ENCODE data around the gene HSDL2.

Gene HSDL2

GRCh38 chr9:112421771-112422222 is 41.9 kb downstream of the HSDL2 start:
- no peak overlapping the region for H3K4ac ChIP-seq (ENCODE audit: low read depth, low read length)
- H3K4me2 ChIP-seq (ENCODE audit: low read length): no peak overlapping the region
- no peak overlapping the region for H2AFZ ChIP-seq (ENCODE audit: insufficient read depth, low read length, poor library complexity)
- H2BK12ac ChIP-seq (ENCODE audit: low read length): no peak overlapping the region
- H3K79me2 ChIP-seq (ENCODE audit: control insufficient read depth, insufficient read depth, low read length, poor library complexity): no peaks in the 10 kb centered on the region
- H3K4me3 ChIP-seq (ENCODE audit: low read depth, low read length): no peak overlapping the region
- H3K36me3 ChIP-seq (ENCODE audit: control insufficient read depth in 1 of 2, insufficient read depth in 2 of 2, low read length in 2 of 2): peaks cover 4 to 6% of the 10 kb centered on the region in 2 experiments
- H4K12ac ChIP-seq (ENCODE audit: low read depth, low read length): no peak overlapping the region
- H3K18ac ChIP-seq (ENCODE audit: low read length): no peak overlapping the region
- H2BK5ac ChIP-seq (ENCODE audit: low read depth, low read length, poor library complexity): no peak overlapping the region
- H3K14ac ChIP-seq (ENCODE audit: low read length): no peak overlapping the region
- no peaks in the 10 kb centered on the region for H3K27me3 ChIP-seq (ENCODE audit: insufficient read depth, low read length)
- no peak overlapping the region for H3K23ac ChIP-seq (ENCODE audit: low read length)
- H3K4me1 ChIP-seq (ENCODE audit: control insufficient read depth in 1 of 2, insufficient read depth in 2 of 2, low read length in 2 of 2): no peaks in the 10 kb centered on the region
- WGBS (ENCODE audit: extremely low coverage, insufficient coverage, insufficient read length): no CpG with 5 or more reads among the region's 5 CpGs
- H3K9ac ChIP-seq (ENCODE audit: low read length): no peak overlapping the region
- no peak overlapping the region for H4K91ac ChIP-seq (ENCODE audit: low read depth, low read length)
- H3K79me1 ChIP-seq (ENCODE audit: low read length): no peaks in the 10 kb centered on the region
- H3K27ac ChIP-seq (ENCODE audit: low read depth, low read length): no peak overlapping the region
- no peak overlapping the region for H2AK5ac ChIP-seq (ENCODE audit: low read length)
- H3K9me3 ChIP-seq (ENCODE audit: insufficient read depth, low read depth, low read length): no peaks in the 10 kb centered on the region
- H4K8ac ChIP-seq (ENCODE audit: low read depth, low read length): no peak overlapping the region
- no peak for DNase-seq
- H2BK120ac ChIP-seq (ENCODE audit: insufficient read depth, low read length, poor library complexity): no peak overlapping the region

- H3K9me3 ChIP-seq (ENCODE audit: insufficient read depth, low read depth, low read length): no peaks in the 10 kb centered on the region
- no peak overlapping the region for H2AK5ac ChIP-seq (ENCODE audit: low read length)
- H3K4ac ChIP-seq (ENCODE audit: low read depth, low read length): no peak overlapping the region
- H2BK12ac ChIP-seq (ENCODE audit: low read length): no peak overlapping the region
- no peak overlapping the region for H2BK5ac ChIP-seq (ENCODE audit: low read depth, low read length, poor library complexity)
- H3K4me1 ChIP-seq (ENCODE audit: control insufficient read depth in 1 of 2, insufficient read depth in 2 of 2, low read length in 2 of 2): no peaks in the 10 kb centered on the region
- H3K18ac ChIP-seq (ENCODE audit: low read length): no peak overlapping the region
- no peaks in the 10 kb centered on the region for H3K79me2 ChIP-seq (ENCODE audit: control insufficient read depth, insufficient read depth, low read length, poor library complexity)
- no peak overlapping the region for H2BK120ac ChIP-seq (ENCODE audit: insufficient read depth, low read length, poor library complexity)
- no peak overlapping the region for H3K4me3 ChIP-seq (ENCODE audit: low read depth, low read length)
- H3K4me2 ChIP-seq (ENCODE audit: low read length): no peak overlapping the region
- no peaks in the 10 kb centered on the region for H3K79me1 ChIP-seq (ENCODE audit: low read length)
- peaks cover 4 to 6% of the 10 kb centered on the region in 2 experiments for H3K36me3 ChIP-seq (ENCODE audit: control insufficient read depth in 1 of 2, insufficient read depth in 2 of 2, low read length in 2 of 2)
- H4K91ac ChIP-seq (ENCODE audit: low read depth, low read length): no peak overlapping the region
- H3K9ac ChIP-seq (ENCODE audit: low read length): no peak overlapping the region
- WGBS (ENCODE audit: extremely low coverage, insufficient coverage, insufficient read length): no CpG with 5 or more reads among the region's 3 CpGs
- H3K27ac ChIP-seq (ENCODE audit: low read depth, low read length): no peak overlapping the region
- no peak for DNase-seq
- no peak overlapping the region for H4K8ac ChIP-seq (ENCODE audit: low read depth, low read length)
- no peak overlapping the region for H2AFZ ChIP-seq (ENCODE audit: insufficient read depth, low read length, poor library complexity)
- H3K27me3 ChIP-seq (ENCODE audit: insufficient read depth, low read length): no peaks in the 10 kb centered on the region
- H3K23ac ChIP-seq (ENCODE audit: low read length): no peak overlapping the region
- H4K12ac ChIP-seq (ENCODE audit: low read depth, low read length): no peak overlapping the region
- no peak overlapping the region for H3K14ac ChIP-seq (ENCODE audit: low read length)
Measured at GRCh38 chr9:112422417-112423148, 42.7 kb downstream of the HSDL2 start.

DNA sequence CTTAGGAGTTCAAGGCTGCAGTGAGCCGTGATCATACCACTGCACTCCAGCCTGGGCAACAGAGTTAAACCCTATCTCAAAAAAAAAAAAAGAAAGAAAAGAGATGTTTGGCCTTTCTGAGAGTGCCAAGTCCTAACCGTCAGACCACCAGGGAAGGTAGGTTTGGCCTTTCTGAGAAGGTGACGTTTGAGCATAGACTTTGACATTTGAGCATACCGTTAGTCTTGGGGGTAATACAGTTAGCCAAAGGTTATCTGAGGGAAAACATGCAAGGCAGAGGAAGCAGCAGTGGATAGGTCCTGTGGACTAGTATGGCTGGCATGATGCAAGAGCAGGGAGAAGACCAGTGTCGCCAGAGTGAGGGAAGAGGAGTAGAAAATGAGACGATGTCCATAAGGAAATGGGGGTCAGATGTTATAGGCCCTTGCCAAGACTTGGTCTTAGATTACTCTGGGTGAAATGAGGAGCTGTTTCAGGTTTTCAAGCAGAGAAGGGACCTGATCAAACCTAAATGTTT is 50.2 kb downstream of the HSDL2 start:
- DNase-seq: no peak
- Histone ChIP-seq H3K4ac (ENCODE audit: low read depth, low read length) (no peak overlapping the region), H3K14ac (ENCODE audit: low read length) (no peak overlapping the region), H3K27me3 (ENCODE audit: insufficient read depth, low read length) (no peaks in the 10 kb centered on the region), H3K4me2 (ENCODE audit: low read length) (no peak overlapping the region), H3K4me1 (ENCODE audit: control insufficient read depth in 1 of 2, insufficient read depth in 2 of 2, low read length in 2 of 2) (no peaks in the 10 kb centered on the region), H3K18ac (ENCODE audit: low read length) (no peak overlapping the region), H3K36me3 (ENCODE audit: control insufficient read depth in 1 of 2, insufficient read depth in 2 of 2, low read length in 2 of 2) (peaks cover 0 to 6% of the 10 kb centered on the region in 2 experiments), H4K8ac (ENCODE audit: low read depth, low read length) (no peak overlapping the region), H2BK12ac (ENCODE audit: low read length) (no peak overlapping the region), H4K91ac (ENCODE audit: low read depth, low read length) (no peak overlapping the region), H4K12ac (ENCODE audit: low read depth, low read length) (no peak overlapping the region), H3K23ac (ENCODE audit: low read length) (no peak overlapping the region), H3K27ac (ENCODE audit: low read depth, low read length) (no peak overlapping the region), H2AFZ (ENCODE audit: insufficient read depth, low read length, poor library complexity) (no peak overlapping the region), H2BK5ac (ENCODE audit: low read depth, low read length, poor library complexity) (no peak overlapping the region), H3K4me3 (ENCODE audit: low read depth, low read length) (no peak overlapping the region), H2BK120ac (ENCODE audit: insufficient read depth, low read length, poor library complexity) (no peak overlapping the region), H3K79me2 (ENCODE audit: control insufficient read depth, insufficient read depth, low read length, poor library complexity) (no peaks in the 10 kb centered on the region), H3K9ac (ENCODE audit: low read length) (no peak overlapping the region), H3K9me3 (ENCODE audit: insufficient read depth, low read depth, low read length) (no peaks in the 10 kb centered on the region), H3K79me1 (ENCODE audit: low read length) (no peaks in the 10 kb centered on the region), H2AK5ac (ENCODE audit: low read length) (no peak overlapping the region)
- whole genome bisulfite sequencing (ENCODE audit: extremely low coverage, insufficient coverage, insufficient read length): no CpG with 5 or more reads among the region's 6 CpGs

- Histone ChIP-seq H3K4ac (ENCODE audit: low read depth, low read length) (no peak overlapping the region), H3K36me3 (ENCODE audit: control insufficient read depth in 1 of 2, insufficient read depth in 2 of 2, low read length in 2 of 2) (peaks cover 0 to 6% of the 10 kb centered on the region in 2 experiments), H3K23ac (ENCODE audit: low read length) (no peak overlapping the region), H4K8ac (ENCODE audit: low read depth, low read length) (no peak overlapping the region), H3K4me2 (ENCODE audit: low read length) (no peak overlapping the region), H2BK12ac (ENCODE audit: low read length) (no peak overlapping the region), H3K9me3 (ENCODE audit: insufficient read depth, low read depth, low read length) (no peaks in the 10 kb centered on the region), H2BK5ac (ENCODE audit: low read depth, low read length, poor library complexity) (no peak overlapping the region), H3K9ac (ENCODE audit: low read length) (no peak overlapping the region), H3K14ac (ENCODE audit: low read length) (no peak overlapping the region), H2AK5ac (ENCODE audit: low read length) (no peak overlapping the region), H3K27ac (ENCODE audit: low read depth, low read length) (no peak overlapping the region), H4K12ac (ENCODE audit: low read depth, low read length) (no peak overlapping the region), H2AFZ (ENCODE audit: insufficient read depth, low read length, poor library complexity) (no peak overlapping the region), H3K4me3 (ENCODE audit: low read depth, low read length) (no peak overlapping the region), H4K91ac (ENCODE audit: low read depth, low read length) (no peak overlapping the region), H3K18ac (ENCODE audit: low read length) (no peak overlapping the region), H2BK120ac (ENCODE audit: insufficient read depth, low read length, poor library complexity) (no peak overlapping the region), H3K4me1 (ENCODE audit: control insufficient read depth in 1 of 2, insufficient read depth in 2 of 2, low read length in 2 of 2) (no peaks in the 10 kb centered on the region), H3K79me2 (ENCODE audit: control insufficient read depth, insufficient read depth, low read length, poor library complexity) (no peaks in the 10 kb centered on the region), H3K27me3 (ENCODE audit: insufficient read depth, low read length) (no peaks in the 10 kb centered on the region), H3K79me1 (ENCODE audit: low read length) (no peaks in the 10 kb centered on the region)
- DNase-seq: no peak
- WGBS (ENCODE audit: extremely low coverage, insufficient coverage, insufficient read length): no CpG with 5 or more reads among the region's 5 CpGs
Measured at GRCh38 chr9:112433499-112434392, 53.8 kb downstream of the HSDL2 start.
